H9 (cell line): Measurements from ENCODE around the gene PDZD2. TPM values are rescaled to one million over a fixed set of nuclear protein-coding genes. Genes with fewer than 3 reads are reported as not detected.

Experiments used
- DNase-seq: peaks from one replicate; pipeline ENCODE4 v3.0.0-alpha.2; 2017
- H2AFZ ChIP-seq: one replicate; pipeline ENCODE4 v1.6.1; 2013; ENCODE audit warnings: mild to moderate bottlenecking, low read length, control low read depth, moderate library complexity
- H2AK5ac ChIP-seq: 2 replicates; pipeline ENCODE4 v1.6.1; 2013; ENCODE audit warnings: low read length, control low read depth, mixed read lengths; ENCODE audit not compliant: insufficient read length
- H2BK120ac ChIP-seq: one replicate; pipeline ENCODE4 v1.6.1; 2013; ENCODE audit warnings: low read depth, mild to moderate bottlenecking, low read length, control low read depth, inconsistent platforms; ENCODE audit not compliant: poor library complexity, severe bottlenecking
- H2BK12ac ChIP-seq: 2 replicates; pipeline ENCODE4 v1.6.1; 2013; ENCODE audit warnings: low read length, control low read depth, mixed read lengths, low read depth; ENCODE audit not compliant: insufficient read length
- H2BK15ac ChIP-seq: 2 replicates; pipeline ENCODE4 v1.6.1; 2013; ENCODE audit warnings: low read depth, low read length, control low read depth
- H2BK20ac ChIP-seq: one replicate; pipeline ENCODE4 v1.6.1; 2013; ENCODE audit warnings: low read depth, mild to moderate bottlenecking, low read length, control low read depth, inconsistent platforms; ENCODE audit not compliant: poor library complexity, severe bottlenecking
- H2BK5ac ChIP-seq: 2 replicates; pipeline ENCODE4 v1.6.1; 2013; ENCODE audit warnings: low read length, control low read depth, mixed read lengths; ENCODE audit not compliant: insufficient read length
- H3K14ac ChIP-seq: 2 replicates; pipeline ENCODE4 v1.6.1; 2013; ENCODE audit warnings: low read length, control low read depth; ENCODE audit not compliant: insufficient read depth
- H3K18ac ChIP-seq: 2 replicates; pipeline ENCODE4 v1.6.1; 2013; ENCODE audit warnings: low read depth, mild to moderate bottlenecking, mixed read lengths, low read length, control low read depth; ENCODE audit not compliant: insufficient read length
- H3K23ac ChIP-seq: 2 replicates; pipeline ENCODE4 v1.6.1; 2013; ENCODE audit warnings: low read length, control low read depth, mixed read lengths, low read depth; ENCODE audit not compliant: insufficient read length
- H3K23me2 ChIP-seq: 2 replicates; pipeline ENCODE4 v1.6.1; 2013; ENCODE audit warnings: low read depth, mild to moderate bottlenecking, mixed read lengths, low read length, control low read depth; ENCODE audit not compliant: insufficient read length, poor library complexity, severe bottlenecking
- H3K27ac ChIP-seq: 2 replicates; pipeline ENCODE4 v1.5.1; 2013; ENCODE audit warnings: low read length, control low read depth, mixed read lengths, low read depth; ENCODE audit not compliant: insufficient read length
- H3K27me3 ChIP-seq: 2 replicates; pipeline ENCODE4 v1.6.1; 2013; ENCODE audit warnings: low read length, control low read depth, inconsistent platforms; ENCODE audit not compliant: insufficient read depth
- H3K4ac ChIP-seq: 2 replicates; pipeline ENCODE4 v1.6.1; 2013; ENCODE audit warnings: low read depth, mild to moderate bottlenecking, control low read depth, inconsistent platforms, low read length, moderate library complexity
- H3K4me1 ChIP-seq: 2 replicates; pipeline ENCODE4 v1.6.1; 2013; ENCODE audit warnings: low read length, control low read depth, inconsistent platforms; ENCODE audit not compliant: insufficient read depth
- H3K4me2 ChIP-seq: 2 replicates; pipeline ENCODE4 v1.6.1; 2013; ENCODE audit warnings: low read length, control low read depth, mixed read lengths; ENCODE audit not compliant: insufficient read length, insufficient read depth
- H3K56ac ChIP-seq: 2 replicates; pipeline ENCODE4 v1.6.1; 2013; ENCODE audit warnings: low read depth, mild to moderate bottlenecking, mixed read lengths, low read length, control low read depth; ENCODE audit not compliant: insufficient read length
- H3K79me1 ChIP-seq: 2 replicates; pipeline ENCODE4 v1.6.1; 2013; ENCODE audit warnings: low read depth, mild to moderate bottlenecking, moderate library complexity, low read length, control low read depth, inconsistent platforms; ENCODE audit not compliant: insufficient read depth, poor library complexity, severe bottlenecking
- H3K79me2 ChIP-seq: 2 replicates; pipeline ENCODE4 v1.6.1; 2013; ENCODE audit warnings: low read length, control low read depth, inconsistent platforms; ENCODE audit not compliant: insufficient read depth
- H3K9ac ChIP-seq: 2 replicates; pipeline ENCODE4 v1.6.1; 2013; ENCODE audit warnings: low read length, control low read depth, mixed read lengths; ENCODE audit not compliant: insufficient read length; ENCODE audit errors: extremely low read depth
- H3K9me3 ChIP-seq: one replicate; pipeline ENCODE4 v1.6.1; 2013; ENCODE audit warnings: low read depth, low read length, inconsistent platforms; ENCODE audit not compliant: control insufficient read depth
- H3T11ph ChIP-seq: one replicate; pipeline ENCODE4 v1.6.1; 2013; ENCODE audit warnings: mild to moderate bottlenecking, low read length, control low read depth, inconsistent platforms
- H4K20me1 ChIP-seq: one replicate; pipeline ENCODE4 v1.6.1; 2013; ENCODE audit not compliant: control insufficient read depth, insufficient read length, insufficient read depth
- H4K5ac ChIP-seq: 2 replicates; pipeline ENCODE4 v1.6.1; 2013; ENCODE audit warnings: low read depth, mild to moderate bottlenecking, mixed read lengths, low read length, control low read depth; ENCODE audit not compliant: insufficient read length
- H4K8ac ChIP-seq: replicated peaks from 2 replicates; pipeline ENCODE4 v1.6.1; 2013; ENCODE audit warnings: low read length, control low read depth, mixed read lengths, low read depth; ENCODE audit not compliant: insufficient read length
- H4K91ac ChIP-seq: 2 replicates; pipeline ENCODE4 v1.6.1; 2013; ENCODE audit warnings: low read depth, mild to moderate bottlenecking, moderate library complexity, mixed read lengths, low read length, control low read depth; ENCODE audit not compliant: insufficient read length
- H3K27ac Mint-ChIP-seq, 3 experiments: 2 replicates in 2 of 3; 3 replicates in 1 of 3; pipeline ENCODE4 v1.8.0; 2020 to 2021; ENCODE audit warnings: mixed read lengths in 3 of 3, mild to moderate bottlenecking in 1 of 3, moderate library complexity in 1 of 3
- H3K27me3 Mint-ChIP-seq: 2 replicates; pipeline ENCODE4 v1.8.0; 2021; ENCODE audit warnings: low read depth, mild to moderate bottlenecking, moderate library complexity, mixed read lengths
- H3K36me3 Mint-ChIP-seq, 3 experiments: 2 replicates in 2 of 3; 3 replicates in 1 of 3; pipeline ENCODE4 v1.8.0; 2020 to 2021; ENCODE audit warnings: low read depth in 3 of 3, mixed read lengths in 3 of 3; ENCODE audit not compliant: insufficient read depth in 1 of 3
- H3K4me1 Mint-ChIP-seq, 2 experiments: 2 replicates each; pipeline ENCODE4 v1.8.0; 2020; ENCODE audit warnings: mixed read lengths in 2 of 2
- H3K4me3 Mint-ChIP-seq, 2 experiments: 2 replicates in 1 of 2; 3 replicates in 1 of 2; pipeline ENCODE4 v1.8.0; 2020 to 2021; ENCODE audit warnings: mild to moderate bottlenecking in 2 of 2, mixed read lengths in 2 of 2, moderate library complexity in 1 of 2
- H3K9me3 Mint-ChIP-seq, 2 experiments: 2 replicates in 1 of 2; 3 replicates in 1 of 2; pipeline ENCODE4 v1.8.0; 2020; ENCODE audit warnings: mild to moderate bottlenecking in 2 of 2, mixed read lengths in 2 of 2, moderate library complexity in 1 of 2
- WGBS: extraction: QIAGEN DNeasy Blood & Tissue Kit; methylation state at CpG from one replicate; pipeline ENCODE4 v1.1.7; 2013; ENCODE audit warnings: missing lambda C conversion rate, low lambda C conversion rate, mixed read lengths; ENCODE audit not compliant: insufficient read length; ENCODE audit errors: extremely low coverage; 5-methylcytosine and 5-hydroxymethylcytosine counted together
- total RNA-seq: library from RNA; stranded (reverse); gene quantifications from 2 replicates; pipeline ENCODE4 v1.2.1, GENCODE V29; 2021
- TF ChIP-seq, protein P1 (sequence below): fragments of 200-600 bp; sonication (generic); conservative IDR thresholded peaks from 3 replicates; pipeline ENCODE4 v1.8.0; 2021; ENCODE audit warnings: antibody characterized with exemption, mild to moderate bottlenecking

The PDZD2 gene
- total RNA-seq, 1 experiment from 2014 or later: 9.9 TPM

DNA sequence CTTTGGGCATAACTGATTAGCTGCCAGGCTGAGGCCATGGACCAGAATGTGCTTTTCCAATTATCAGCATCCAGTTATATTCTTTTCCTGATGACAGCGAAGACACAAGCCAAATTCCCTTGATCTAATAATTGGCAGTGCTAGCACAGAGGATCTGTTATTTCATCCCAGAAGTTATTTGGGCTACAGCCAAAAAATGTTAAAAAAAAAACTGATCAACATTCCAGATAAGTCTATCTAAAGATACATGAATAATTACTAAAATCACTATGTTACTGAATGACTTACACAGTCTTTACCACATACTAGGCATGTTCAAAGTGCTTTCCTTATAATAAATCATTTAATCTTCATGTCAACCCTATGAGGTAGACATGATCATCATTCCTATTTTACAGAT, 13.5 kb upstream of the PDZD2 start:
- no peak overlapping the region for H3T11ph ChIP-seq
- no peaks in the 10 kb centered on the region for H3K79me1 ChIP-seq
- Mint-ChIP-seq H3K27ac (no peak overlapping the region), H3K27me3 (no peaks in the 10 kb centered on the region), H3K9me3 (no peaks in the 10 kb centered on the region), H3K4me1 (peaks cover 8% of the 10 kb centered on the region in 2 experiments; a peak in 3 of 4 replicates), H3K36me3 (no peaks in the 10 kb centered on the region), H3K4me3 (no peak overlapping the region)
- no peak overlapping the region for H3K4me2 ChIP-seq
- no CpG with 5 or more reads among the region's 1 CpG for WGBS
- no peak overlapping the region for H4K91ac ChIP-seq
- no peaks in the 10 kb centered on the region for H3K79me2 ChIP-seq
- no peak overlapping the region for H2BK20ac ChIP-seq
- H3K23me2 ChIP-seq: no peaks in the 10 kb centered on the region
- no peak overlapping the region for H2BK120ac ChIP-seq
- H3K27ac ChIP-seq: no peak overlapping the region
- no peak overlapping the region for H3K14ac ChIP-seq
- no peak overlapping the region for H4K5ac ChIP-seq
- H3K56ac ChIP-seq: no peak overlapping the region
- H3K18ac ChIP-seq: no peak overlapping the region
- H3K23ac ChIP-seq: no peak overlapping the region
- no peaks in the 10 kb centered on the region for H3K27me3 ChIP-seq
- H3K4me1 ChIP-seq: no peaks in the 10 kb centered on the region
- H3K9ac ChIP-seq: no peak overlapping the region
- H3K9me3 ChIP-seq: no peaks in the 10 kb centered on the region
- H2AK5ac ChIP-seq: no peak overlapping the region
- TF ChIP-seq, protein P1, sequence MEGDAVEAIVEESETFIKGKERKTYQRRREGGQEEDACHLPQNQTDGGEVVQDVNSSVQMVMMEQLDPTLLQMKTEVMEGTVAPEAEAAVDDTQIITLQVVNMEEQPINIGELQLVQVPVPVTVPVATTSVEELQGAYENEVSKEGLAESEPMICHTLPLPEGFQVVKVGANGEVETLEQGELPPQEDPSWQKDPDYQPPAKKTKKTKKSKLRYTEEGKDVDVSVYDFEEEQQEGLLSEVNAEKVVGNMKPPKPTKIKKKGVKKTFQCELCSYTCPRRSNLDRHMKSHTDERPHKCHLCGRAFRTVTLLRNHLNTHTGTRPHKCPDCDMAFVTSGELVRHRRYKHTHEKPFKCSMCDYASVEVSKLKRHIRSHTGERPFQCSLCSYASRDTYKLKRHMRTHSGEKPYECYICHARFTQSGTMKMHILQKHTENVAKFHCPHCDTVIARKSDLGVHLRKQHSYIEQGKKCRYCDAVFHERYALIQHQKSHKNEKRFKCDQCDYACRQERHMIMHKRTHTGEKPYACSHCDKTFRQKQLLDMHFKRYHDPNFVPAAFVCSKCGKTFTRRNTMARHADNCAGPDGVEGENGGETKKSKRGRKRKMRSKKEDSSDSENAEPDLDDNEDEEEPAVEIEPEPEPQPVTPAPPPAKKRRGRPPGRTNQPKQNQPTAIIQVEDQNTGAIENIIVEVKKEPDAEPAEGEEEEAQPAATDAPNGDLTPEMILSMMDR: no peak
- no peak overlapping the region for H2AFZ ChIP-seq
- no peak overlapping the region for H2BK5ac ChIP-seq
- H4K20me1 ChIP-seq: no peaks in the 10 kb centered on the region
- DNase-seq: no peak
- H2BK12ac ChIP-seq: no peak overlapping the region
- H3K4ac ChIP-seq: no peak overlapping the region
- no peak overlapping the region for H4K8ac ChIP-seq
- H2BK15ac ChIP-seq: no peak overlapping the region
